Mononuclear cell (primary cell): Measurements from ENCODE around the gene KLF7. TPM values are rescaled to one million over a fixed set of nuclear protein-coding genes. Genes with fewer than 3 reads are reported as not detected.

Experiments
- H3K27me3 ChIP-seq: 2 replicates; pipeline ENCODE4 v1.6.0; 2011; ENCODE audit warnings: low read length, control low read depth; ENCODE audit not compliant: insufficient read depth
- H3K4me1 ChIP-seq: 2 replicates; pipeline ENCODE4 v1.5.1; 2011; ENCODE audit warnings: mild to moderate bottlenecking, low read length, control low read depth; ENCODE audit not compliant: insufficient read depth
- H3K4me3 ChIP-seq: 2 replicates; pipeline ENCODE4 v1.5.1; 2011; ENCODE audit warnings: mild to moderate bottlenecking, low read length, moderate library complexity
- H3K9me3 ChIP-seq: 2 replicates; pipeline ENCODE4 v1.5.1; 2011; ENCODE audit warnings: low read depth, mild to moderate bottlenecking, control low read depth, low read length
- total RNA-seq: library from RNA; depleted of rRNA; stranded (reverse); fragments of >200 nt; gene quantifications from one replicate; pipeline ENCODE4 v1.2.3, GENCODE V29; 2012

The KLF7 gene
- total RNA-seq, 1 donor = 81.5 TPM

DNA sequence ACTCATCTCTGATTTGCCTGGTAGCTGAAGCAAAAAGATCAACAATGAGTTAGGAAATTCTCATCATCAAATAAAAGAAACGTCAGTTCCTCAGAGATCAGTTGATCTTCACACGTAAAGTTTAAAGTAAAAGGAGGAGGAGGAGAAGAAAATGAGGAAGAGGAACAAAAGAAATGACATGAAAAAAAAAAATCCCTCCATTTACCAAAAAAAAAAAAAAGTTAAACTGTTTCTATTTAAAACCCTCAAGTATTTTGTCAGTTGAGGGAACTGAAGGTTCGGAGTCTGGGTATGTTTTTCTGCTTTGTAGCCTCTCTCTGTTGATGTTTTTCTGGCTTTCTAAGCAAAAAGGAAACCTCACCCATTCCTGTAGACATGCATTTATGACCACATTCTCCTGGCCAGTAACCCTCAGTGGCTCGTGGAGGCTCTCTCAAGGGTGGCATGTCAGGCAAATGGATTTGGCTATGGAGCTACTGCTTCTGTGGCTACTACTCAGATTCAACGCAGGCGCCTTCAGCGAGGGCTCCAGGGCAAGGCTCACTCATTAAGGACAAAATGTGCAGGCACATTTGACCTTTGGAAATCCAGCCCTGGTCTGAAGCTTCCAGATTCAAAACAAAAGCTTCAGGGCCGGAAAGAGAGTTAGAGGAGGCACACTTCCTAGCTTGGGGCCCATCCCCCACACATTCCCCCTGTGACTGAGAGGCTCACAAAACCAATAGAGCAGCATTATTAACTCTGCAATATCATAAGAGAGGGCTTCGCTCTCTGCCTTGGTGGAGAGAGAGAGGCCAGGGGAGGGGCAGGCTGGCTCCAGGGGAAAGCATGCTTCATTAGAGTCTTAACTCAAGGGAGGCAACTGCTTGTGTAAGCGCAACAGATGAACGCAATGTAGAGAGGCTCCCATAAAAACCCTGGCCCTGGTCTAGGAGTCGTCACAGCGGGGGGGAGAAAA is 22.3 kb downstream of the KLF7 start:
- H3K27me3 ChIP-seq = no peaks in the 10 kb centered on the region
- peak overlapping the region; percentile 15 for H3K4me3 ChIP-seq
- no peaks in the 10 kb centered on the region for H3K9me3 ChIP-seq
- H3K4me1 ChIP-seq = peaks cover 59% of the 10 kb centered on the region

DNA sequence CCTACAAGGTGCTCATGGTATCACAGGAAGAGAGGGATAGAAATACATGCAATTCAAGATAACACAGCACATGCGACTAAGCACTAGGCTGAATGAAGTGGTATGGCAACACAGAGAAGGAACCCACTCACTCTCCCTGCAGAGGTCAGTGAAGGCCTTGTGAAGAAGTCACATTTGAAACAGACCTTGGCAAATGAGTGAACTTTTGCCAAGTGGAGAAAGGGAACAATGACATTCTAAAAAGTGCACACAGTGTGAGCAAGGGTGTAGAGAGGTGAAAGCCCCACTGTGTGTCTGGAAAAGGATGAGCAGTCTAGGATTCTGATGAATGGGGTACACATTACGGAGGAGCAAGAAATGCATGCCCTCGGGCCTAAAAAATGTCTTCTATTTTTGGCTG is 23.3 kb downstream of the KLF7 start:
- H3K4me3 ChIP-seq = no peak overlapping the region

GRCh38 chr2:207141386-207141785 is 24.4 kb downstream of the KLF7 start:
- no peak overlapping the region for H3K4me3 ChIP-seq
- H3K9me3 ChIP-seq = no peaks in the 10 kb centered on the region
- H3K27me3 ChIP-seq = no peaks in the 10 kb centered on the region
- H3K4me1 ChIP-seq = peaks cover 78% of the 10 kb centered on the region

More for the DNA sequence above, 23.3 kb downstream of the KLF7 start:
- Histone ChIP-seq H3K4me1 (peaks cover 68% of the 10 kb centered on the region), H3K27me3 (no peaks in the 10 kb centered on the region), H3K9me3 (no peaks in the 10 kb centered on the region)

GRCh38 chr2:207140265-207140664 is 25.5 kb downstream of the KLF7 start:
- H3K4me1 ChIP-seq = peaks cover 90% of the 10 kb centered on the region
- H3K9me3 ChIP-seq = no peaks in the 10 kb centered on the region
- no peak overlapping the region for H3K4me3 ChIP-seq
- H3K27me3 ChIP-seq = no peaks in the 10 kb centered on the region

DNA sequence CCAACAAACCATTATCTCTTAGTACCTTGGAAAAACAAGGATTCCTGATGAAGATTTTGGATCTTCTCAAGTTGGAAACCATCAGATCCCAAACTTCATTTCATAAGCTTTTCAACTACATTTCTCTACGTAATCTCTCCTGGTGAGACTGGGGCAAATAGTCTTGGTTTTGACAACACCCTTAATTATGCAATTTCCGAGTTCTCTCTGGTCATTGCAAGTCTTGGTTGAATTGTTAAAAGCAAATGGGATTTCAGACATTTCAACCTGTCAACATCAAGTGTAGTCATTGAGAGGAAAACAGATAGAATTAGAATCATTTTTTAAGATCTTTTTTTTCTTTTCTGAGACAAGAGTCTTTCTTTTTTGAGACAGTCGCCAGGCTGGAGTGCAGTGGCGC is 26.2 kb downstream of the KLF7 start:
- H3K4me1 ChIP-seq = peaks cover 92% of the 10 kb centered on the region
- H3K4me3 ChIP-seq = no peak overlapping the region
- H3K27me3 ChIP-seq = no peaks in the 10 kb centered on the region
- no peaks in the 10 kb centered on the region for H3K9me3 ChIP-seq

GRCh38 chr2:207138627-207139297 is 27.0 kb downstream of the KLF7 start:
- Histone ChIP-seq H3K9me3 (no peaks in the 10 kb centered on the region), H3K4me3 (no peak overlapping the region), H3K4me1 (peaks cover 92% of the 10 kb centered on the region), H3K27me3 (no peaks in the 10 kb centered on the region)

GRCh38 chr2:207137596-207138337 is 28.0 kb downstream of the KLF7 start:
- no peak overlapping the region for H3K4me3 ChIP-seq
- no peaks in the 10 kb centered on the region for H3K27me3 ChIP-seq
- H3K4me1 ChIP-seq = peaks cover 96% of the 10 kb centered on the region
- H3K9me3 ChIP-seq = no peaks in the 10 kb centered on the region

DNA sequence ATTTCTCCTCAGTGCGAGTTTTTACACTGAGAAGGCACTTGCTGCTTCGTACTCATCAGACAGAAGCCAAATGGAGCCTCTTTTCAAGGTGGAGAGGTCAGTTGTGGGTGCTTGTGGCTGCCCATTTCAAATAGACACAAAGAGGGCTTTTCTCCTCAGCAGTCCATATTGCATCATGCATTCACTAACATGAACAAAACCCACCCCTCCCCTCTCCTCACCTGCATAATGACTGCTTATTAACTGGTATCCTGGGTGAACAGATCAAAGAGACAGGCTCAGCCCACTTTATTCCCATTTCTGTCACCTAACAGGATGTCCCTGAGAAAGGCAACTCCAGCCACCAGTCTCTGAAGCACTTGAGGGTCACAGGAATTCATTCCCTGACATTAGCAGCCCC is 28.9 kb downstream of the KLF7 start:
- no peaks in the 10 kb centered on the region for H3K27me3 ChIP-seq
- H3K9me3 ChIP-seq = no peaks in the 10 kb centered on the region
- H3K4me1 ChIP-seq = peaks cover 94% of the 10 kb centered on the region
- no peak overlapping the region for H3K4me3 ChIP-seq

- H3K4me3 ChIP-seq = no peak overlapping the region
- H3K27me3 ChIP-seq = no peaks in the 10 kb centered on the region
- H3K9me3 ChIP-seq = no peaks in the 10 kb centered on the region
- H3K4me1 ChIP-seq = peaks cover 94% of the 10 kb centered on the region
Observed at GRCh38 chr2:207135801-207136457, 29.8 kb downstream of the KLF7 start.

DNA sequence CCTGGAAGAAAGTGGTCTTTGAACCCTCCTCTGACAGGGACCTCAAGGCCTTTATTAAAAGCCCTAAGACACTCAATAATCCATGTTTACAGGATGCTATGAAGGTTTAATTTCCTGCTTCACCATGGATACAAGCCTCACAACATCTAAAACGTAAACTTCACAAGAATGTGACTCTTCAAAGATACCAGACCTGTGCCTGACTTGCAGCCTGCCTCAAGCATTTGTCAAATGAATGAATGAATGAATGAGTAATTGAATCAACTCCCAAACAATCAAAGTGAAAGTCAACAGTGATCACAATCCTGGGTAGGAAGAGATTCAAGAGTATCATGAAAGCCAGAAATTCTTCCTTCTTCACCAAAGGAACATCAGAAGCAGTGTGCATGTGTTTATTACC is 30.4 kb downstream of the KLF7 start:
- peaks cover 91% of the 10 kb centered on the region for H3K4me1 ChIP-seq
- H3K4me3 ChIP-seq = no peak overlapping the region
- no peaks in the 10 kb centered on the region for H3K9me3 ChIP-seq
- H3K27me3 ChIP-seq = no peaks in the 10 kb centered on the region

DNA sequence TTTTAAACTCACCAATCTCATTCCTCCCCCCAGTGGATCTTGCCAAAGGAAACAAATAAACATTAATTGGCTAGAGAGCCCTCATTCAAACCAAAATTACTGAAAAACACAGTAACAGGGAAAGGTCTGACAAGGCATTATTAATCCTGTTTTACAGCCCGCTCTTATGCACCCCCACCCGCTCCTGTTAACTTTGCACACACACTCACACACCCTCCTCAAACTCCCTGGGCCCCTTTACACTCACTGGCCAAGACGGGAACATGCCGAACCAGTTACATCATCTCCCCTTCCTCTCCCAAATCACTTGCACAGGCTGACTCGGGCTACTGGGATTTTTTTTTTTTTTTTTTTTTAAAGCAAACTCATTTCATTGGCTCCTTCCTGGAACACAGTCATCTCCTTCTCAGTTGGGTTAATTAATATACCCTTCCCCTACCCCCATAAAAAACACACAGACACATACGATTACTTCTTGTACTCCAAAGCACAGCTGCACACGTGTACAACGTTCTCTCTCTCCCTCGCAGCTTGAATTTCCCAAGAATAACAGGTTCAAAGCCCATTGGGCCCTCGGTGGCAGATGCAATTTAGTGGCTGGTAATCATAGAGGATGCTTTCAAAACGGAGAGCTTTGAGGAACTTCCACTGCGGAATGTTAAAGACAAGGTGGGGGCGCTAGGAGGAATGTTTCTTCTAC is 31.8 kb downstream of the KLF7 start:
- peaks cover 89% of the 10 kb centered on the region for H3K4me1 ChIP-seq
- H3K4me3 ChIP-seq = no peak overlapping the region
- H3K9me3 ChIP-seq = no peaks in the 10 kb centered on the region
- H3K27me3 ChIP-seq = no peaks in the 10 kb centered on the region

- Histone ChIP-seq H3K27me3 (no peaks in the 10 kb centered on the region), H3K4me1 (peaks cover 90% of the 10 kb centered on the region), H3K9me3 (no peaks in the 10 kb centered on the region), H3K4me3 (no peak overlapping the region)
Observed at GRCh38 chr2:207133458-207133819, 32.3 kb downstream of the KLF7 start.

DNA sequence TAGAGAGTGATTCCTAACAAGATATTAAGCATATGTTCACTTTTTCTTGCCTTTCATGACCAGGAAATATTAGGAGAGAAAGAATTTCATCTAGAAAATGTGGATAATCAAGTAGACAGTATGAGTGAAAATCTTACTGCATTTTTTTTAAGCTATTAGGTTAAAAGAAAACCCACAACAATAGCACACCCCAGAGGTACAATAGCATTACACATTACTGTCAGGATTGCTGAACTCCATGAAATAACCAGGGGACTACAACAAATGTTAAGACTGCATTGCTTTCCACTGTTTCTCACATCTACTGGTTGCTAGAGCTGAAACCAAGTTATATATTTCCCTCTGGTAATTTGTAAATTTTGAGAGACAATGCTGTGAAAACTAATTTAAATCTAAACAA is 33.7 kb downstream of the KLF7 start:
- Histone ChIP-seq H3K4me1 (peaks cover 81% of the 10 kb centered on the region), H3K9me3 (no peaks in the 10 kb centered on the region), H3K27me3 (no peaks in the 10 kb centered on the region), H3K4me3 (no peak overlapping the region)

DNA sequence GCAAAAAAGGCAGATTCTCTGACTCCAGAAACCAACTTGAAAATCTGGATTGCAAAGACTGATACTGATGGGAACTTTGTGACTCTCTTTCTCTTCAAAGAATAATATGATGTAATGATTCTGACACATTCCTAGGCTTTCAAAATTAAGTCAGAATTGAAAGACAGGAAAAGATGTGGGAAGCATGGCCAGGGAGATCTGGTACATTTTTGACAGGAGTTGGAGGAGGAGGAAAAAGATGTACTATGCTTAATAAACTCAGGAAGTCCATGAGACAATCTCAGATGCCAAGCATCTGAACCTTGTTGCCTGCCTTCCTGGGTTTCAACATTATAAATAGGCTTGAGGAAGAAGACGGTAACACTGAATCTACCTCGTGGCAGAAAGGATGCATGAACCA is 34.2 kb downstream of the KLF7 start:
- Histone ChIP-seq H3K9me3 (no peaks in the 10 kb centered on the region), H3K27me3 (no peaks in the 10 kb centered on the region), H3K4me3 (no peak overlapping the region), H3K4me1 (peaks cover 79% of the 10 kb centered on the region)
